Measurements from ENCODE around the gene PRKCD. TPM values are rescaled to one million over a fixed set of nuclear protein-coding genes. Genes with fewer than 3 reads are reported as not detected.

The PRKCD gene
- total RNA-seq, 1 donor = 2.2 TPM

GRCh38 chr3:53213276-53213675 lies 52.3 kb downstream of the PRKCD start:
- Histone ChIP-seq H3K79me2 (ENCODE audit: insufficient read depth, low read length) (no peaks in the 10 kb centered on the region), H3K9me3 (ENCODE audit: low read depth, low read length) (no peaks in the 10 kb centered on the region), H3K36me3 (ENCODE audit: insufficient read depth, low read length) (no peaks in the 10 kb centered on the region), H3K4me3 (ENCODE audit: insufficient read depth, low read length) (no peak overlapping the region), H3K27me3 (ENCODE audit: insufficient read depth, low read length) (no peaks in the 10 kb centered on the region), H3K4me1 (ENCODE audit: insufficient read depth, low read length) (no peaks in the 10 kb centered on the region), H3K27ac (ENCODE audit: low read depth, low read length) (no peak overlapping the region), H4K20me1 (ENCODE audit: insufficient read depth, low read length) (no peaks in the 10 kb centered on the region), H2AFZ (ENCODE audit: low read length) (no peak overlapping the region), H3K4me2 (ENCODE audit: insufficient read depth, low read length) (no peak overlapping the region)
- DNase-seq (ENCODE audit: insufficient read length, low spot score, missing footprints) = no peak
- no peak for TF ChIP-seq CTCF (IDR thresholded peaks at IDR 0.05; ENCODE audit: extremely low read depth, low read depth, low read length)

DNA sequence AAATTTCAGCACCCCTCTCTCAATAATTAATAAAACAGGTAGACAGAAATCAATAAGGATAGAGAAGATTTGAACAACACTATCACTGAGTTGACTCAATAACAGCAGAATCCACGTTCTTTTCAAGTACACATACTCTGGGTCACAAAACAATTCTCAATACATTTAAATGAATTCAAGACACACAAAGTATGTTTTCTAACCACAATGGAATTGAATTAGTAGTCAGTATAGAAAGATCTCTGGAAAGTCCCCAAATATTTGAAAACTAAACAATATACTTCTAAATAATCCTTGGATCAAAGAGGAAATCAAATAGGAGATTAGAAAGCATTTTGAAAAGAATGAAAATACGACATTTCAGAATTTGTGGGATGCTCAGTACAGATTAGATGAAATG lies 54.8 kb downstream of the PRKCD start:
- no peak for TF ChIP-seq CTCF (IDR thresholded peaks at IDR 0.05; ENCODE audit: extremely low read depth, low read depth, low read length)
- Histone ChIP-seq H3K4me2 (ENCODE audit: insufficient read depth, low read length) (no peak overlapping the region), H3K79me2 (ENCODE audit: insufficient read depth, low read length) (no peaks in the 10 kb centered on the region), H3K27ac (ENCODE audit: low read depth, low read length) (no peak overlapping the region), H3K4me1 (ENCODE audit: insufficient read depth, low read length) (no peaks in the 10 kb centered on the region), H3K4me3 (ENCODE audit: insufficient read depth, low read length) (no peak overlapping the region), H3K9me3 (ENCODE audit: low read depth, low read length) (no peaks in the 10 kb centered on the region), H3K27me3 (ENCODE audit: insufficient read depth, low read length) (no peaks in the 10 kb centered on the region), H3K36me3 (ENCODE audit: insufficient read depth, low read length) (no peaks in the 10 kb centered on the region), H4K20me1 (ENCODE audit: insufficient read depth, low read length) (no peaks in the 10 kb centered on the region), H2AFZ (ENCODE audit: low read length) (no peak overlapping the region)
- no peak for DNase-seq (ENCODE audit: insufficient read length, low spot score, missing footprints)

GRCh38 chr3:53216723-53217122 lies 55.7 kb downstream of the PRKCD start:
- TF ChIP-seq CTCF (IDR thresholded peaks at IDR 0.05; ENCODE audit: extremely low read depth, low read depth, low read length) = no peak
- Histone ChIP-seq H3K9me3 (ENCODE audit: low read depth, low read length) (no peaks in the 10 kb centered on the region), H3K4me1 (ENCODE audit: insufficient read depth, low read length) (no peaks in the 10 kb centered on the region), H3K4me2 (ENCODE audit: insufficient read depth, low read length) (no peak overlapping the region), H3K27me3 (ENCODE audit: insufficient read depth, low read length) (no peaks in the 10 kb centered on the region), H4K20me1 (ENCODE audit: insufficient read depth, low read length) (no peaks in the 10 kb centered on the region), H3K36me3 (ENCODE audit: insufficient read depth, low read length) (no peaks in the 10 kb centered on the region), H2AFZ (ENCODE audit: low read length) (no peak overlapping the region), H3K27ac (ENCODE audit: low read depth, low read length) (no peak overlapping the region), H3K4me3 (ENCODE audit: insufficient read depth, low read length) (no peak overlapping the region), H3K79me2 (ENCODE audit: insufficient read depth, low read length) (no peaks in the 10 kb centered on the region)
- DNase-seq (ENCODE audit: insufficient read length, low spot score, missing footprints) = no peak

GRCh38 chr3:53217175-53217574 lies 56.2 kb downstream of the PRKCD start:
- Histone ChIP-seq H3K4me1 (ENCODE audit: insufficient read depth, low read length) (no peaks in the 10 kb centered on the region), H3K27me3 (ENCODE audit: insufficient read depth, low read length) (no peaks in the 10 kb centered on the region), H4K20me1 (ENCODE audit: insufficient read depth, low read length) (no peaks in the 10 kb centered on the region), H3K79me2 (ENCODE audit: insufficient read depth, low read length) (no peaks in the 10 kb centered on the region), H3K9me3 (ENCODE audit: low read depth, low read length) (no peaks in the 10 kb centered on the region), H3K36me3 (ENCODE audit: insufficient read depth, low read length) (peaks cover 2% of the 10 kb centered on the region), H2AFZ (ENCODE audit: low read length) (no peak overlapping the region), H3K4me3 (ENCODE audit: insufficient read depth, low read length) (no peak overlapping the region), H3K4me2 (ENCODE audit: insufficient read depth, low read length) (no peak overlapping the region), H3K27ac (ENCODE audit: low read depth, low read length) (no peak overlapping the region)
- no peak for TF ChIP-seq CTCF (IDR thresholded peaks at IDR 0.05; ENCODE audit: extremely low read depth, low read depth, low read length)
- no peak for DNase-seq (ENCODE audit: insufficient read length, low spot score, missing footprints)
